Liver (tissue), 3 donors: ENCODE measurements around the gene LDB2.

ENCODE experiments used
- CTCF ChIP-seq: fragments of 150-350 bp; IDR thresholded peaks from 2 replicates; pipeline ENCODE4 v1.5.1; 2017; ENCODE audit warnings: improper control_type of control experiment, low read depth, low read length; ENCODE audit not compliant: missing input control
- GABPA ChIP-seq, 2 donors: IDR thresholded peaks in 1 of 2; conservative IDR thresholded peaks in 1 of 2; 2 replicates each; pipeline ENCODE4 v1.6.1; 2016; ENCODE audit warnings: antibody characterized with exemption in 2 of 2, mild to moderate bottlenecking in 1 of 2, moderate library complexity in 1 of 2
- HNF4G ChIP-seq: IDR thresholded peaks from 2 replicates; pipeline ENCODE4 v1.6.1; 2016; ENCODE audit warnings: antibody characterized with exemption
- REST ChIP-seq: IDR thresholded peaks from 2 replicates; pipeline ENCODE4 v1.6.1; 2016; ENCODE audit warnings: antibody characterized with exemption, mild to moderate bottlenecking
- TAF1 ChIP-seq: conservative IDR thresholded peaks from 2 replicates; pipeline ENCODE4 v1.6.1; 2016; ENCODE audit warnings: antibody characterized with exemption, mild to moderate bottlenecking
- donor health status: healthy.
- donor health status: healthy.

- TF ChIP-seq CTCF = no peak
- no peak for TF ChIP-seq GABPA (IDR thresholded peaks at IDR 0.05 in 1 of 2, conservative IDR thresholded peaks at IDR 0.05 in 1 of 2)
- TF ChIP-seq HNF4G = no peak
- TF ChIP-seq TAF1 = no peak
- TF ChIP-seq REST = no peak
Measured at GRCh38 chr4:16827794-16828724, 70.4 kb downstream of the LDB2 start.
